Measurements from ENCODE around the gene SYPL1.

Gene SYPL1

DNA sequence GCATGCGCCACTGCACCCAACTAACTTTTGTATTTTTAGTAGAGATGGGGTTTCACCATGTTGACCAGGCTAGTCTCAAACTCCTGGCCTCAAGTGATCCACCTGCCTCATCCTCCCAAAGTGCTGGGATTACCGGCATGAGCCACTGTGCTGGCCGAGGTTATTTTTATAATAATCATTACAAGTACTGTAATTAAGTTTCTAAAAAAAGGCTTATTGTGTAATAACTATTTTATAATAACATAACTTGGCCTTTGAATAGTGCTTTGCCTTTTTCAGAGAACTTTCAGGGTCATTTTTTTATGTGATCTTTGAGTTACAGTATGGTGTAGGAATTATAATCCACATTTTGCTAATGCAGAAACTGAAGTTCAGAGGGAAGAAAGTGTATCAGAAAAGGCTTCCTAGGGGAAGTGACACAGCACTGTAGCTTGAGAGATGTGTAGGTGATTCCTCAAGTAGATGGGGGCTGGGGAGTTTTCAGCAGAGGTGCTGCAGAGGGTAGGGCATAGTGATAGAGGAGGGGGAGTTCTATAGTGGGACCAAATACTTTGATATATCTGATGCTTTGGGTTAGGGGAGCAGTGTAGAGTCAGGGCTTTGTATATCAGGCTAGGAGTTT lies 9.2 kb upstream of the SYPL1 start:
- no peak for DNase-seq

DNA sequence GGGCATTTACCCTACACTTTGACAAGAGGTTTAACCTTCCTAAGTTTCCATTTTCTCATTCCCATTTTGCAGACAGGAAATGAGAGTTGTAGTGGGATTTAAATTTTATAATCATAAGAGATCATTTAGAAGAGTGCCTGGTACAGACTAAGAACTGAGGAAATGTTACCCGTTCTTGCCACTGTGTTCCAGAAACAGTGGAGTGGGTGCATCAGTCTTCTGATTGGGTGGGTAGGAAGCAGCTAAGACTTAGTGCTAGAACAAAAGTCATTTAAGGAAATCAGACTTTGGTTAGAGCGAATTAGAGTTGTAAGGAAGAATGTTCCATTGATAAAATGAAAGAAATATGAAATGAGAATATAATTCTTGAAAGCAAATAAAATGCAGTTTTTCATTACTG lies 8.4 kb upstream of the SYPL1 start:
- no peak for DNase-seq

DNA sequence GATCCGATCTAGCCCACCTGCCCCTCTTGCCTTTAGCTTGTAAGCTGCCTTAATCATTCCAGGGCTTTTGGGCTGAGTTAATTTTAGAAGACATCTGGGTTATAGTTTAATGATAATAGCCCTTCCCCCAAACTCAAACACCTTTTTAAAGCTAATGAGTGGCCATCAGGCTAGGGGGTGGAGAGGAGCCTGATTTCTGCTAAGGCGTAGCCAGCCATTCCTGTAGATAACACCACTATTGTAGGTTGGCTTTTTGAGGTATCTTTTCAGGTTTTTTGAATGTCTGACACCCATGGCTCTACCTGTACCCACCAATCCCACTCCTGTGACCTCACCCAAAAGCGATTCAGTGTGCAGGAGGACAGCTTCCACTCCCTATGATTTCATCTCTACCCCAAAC lies 7.6 kb upstream of the SYPL1 start:
- DNase-seq, result no peak

DNA sequence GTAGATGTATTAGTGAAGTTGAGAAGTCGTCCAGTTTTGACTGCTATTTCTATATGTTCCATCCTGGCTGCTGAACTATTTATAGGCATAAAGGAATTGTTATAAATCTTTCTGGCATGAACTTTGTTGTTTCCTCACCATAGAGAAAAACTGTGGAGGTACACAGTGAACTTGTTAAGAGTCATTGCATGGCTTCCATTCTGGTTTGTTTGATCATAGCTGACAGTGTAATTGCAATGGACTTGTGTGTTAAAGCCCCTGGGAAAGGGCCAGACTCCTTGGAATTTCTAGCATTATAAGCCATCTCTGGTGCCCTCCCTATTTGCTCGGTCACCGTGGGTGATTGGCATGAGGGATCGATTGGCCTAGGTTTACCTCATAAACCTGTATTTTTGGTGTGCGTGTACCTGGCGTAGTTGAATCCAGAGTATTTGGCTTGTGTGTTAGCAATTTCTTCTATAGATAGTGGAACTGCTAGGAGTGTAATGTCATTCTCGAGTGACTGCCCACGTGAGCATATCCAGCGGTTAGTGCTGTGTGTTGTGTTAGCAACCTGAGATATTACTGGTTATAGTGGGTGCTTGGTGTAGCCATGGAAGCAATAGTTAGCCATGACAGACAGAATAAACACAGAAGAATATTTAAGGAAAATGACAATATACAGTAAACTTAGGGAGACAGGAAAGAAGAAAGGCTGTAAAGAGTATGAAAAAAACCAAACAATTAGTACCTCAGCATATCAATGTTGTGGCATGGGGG lies 5.9 kb upstream of the SYPL1 start:
- no peak for DNase-seq

DNA sequence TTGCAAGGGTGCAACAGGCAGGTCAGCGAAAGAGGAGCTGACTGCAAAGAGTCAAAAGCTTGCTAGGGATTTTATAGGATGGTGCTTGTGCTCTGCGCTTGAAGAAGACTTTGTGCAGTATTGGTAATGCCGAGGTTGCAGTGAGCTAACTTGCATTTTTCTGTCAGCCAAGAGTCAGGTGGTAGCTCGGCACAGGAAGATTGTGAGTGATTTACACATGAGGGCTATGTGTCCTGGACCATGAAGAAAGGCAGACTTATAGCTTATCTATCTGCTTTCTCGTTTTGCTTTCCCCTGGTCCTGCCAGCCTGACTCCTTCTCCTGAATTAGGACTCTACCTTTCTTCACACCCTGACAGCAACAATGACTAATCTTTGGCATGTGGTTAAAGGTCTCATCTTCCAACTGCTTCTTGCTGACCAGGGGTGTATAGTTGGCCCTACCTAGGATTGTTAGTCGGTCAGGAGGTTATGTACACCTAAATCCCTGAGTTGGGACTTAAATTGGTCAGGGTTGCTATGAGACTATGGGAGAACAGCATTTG lies 4.1 kb upstream of the SYPL1 start:
- DNase-seq, result no peak

DNA sequence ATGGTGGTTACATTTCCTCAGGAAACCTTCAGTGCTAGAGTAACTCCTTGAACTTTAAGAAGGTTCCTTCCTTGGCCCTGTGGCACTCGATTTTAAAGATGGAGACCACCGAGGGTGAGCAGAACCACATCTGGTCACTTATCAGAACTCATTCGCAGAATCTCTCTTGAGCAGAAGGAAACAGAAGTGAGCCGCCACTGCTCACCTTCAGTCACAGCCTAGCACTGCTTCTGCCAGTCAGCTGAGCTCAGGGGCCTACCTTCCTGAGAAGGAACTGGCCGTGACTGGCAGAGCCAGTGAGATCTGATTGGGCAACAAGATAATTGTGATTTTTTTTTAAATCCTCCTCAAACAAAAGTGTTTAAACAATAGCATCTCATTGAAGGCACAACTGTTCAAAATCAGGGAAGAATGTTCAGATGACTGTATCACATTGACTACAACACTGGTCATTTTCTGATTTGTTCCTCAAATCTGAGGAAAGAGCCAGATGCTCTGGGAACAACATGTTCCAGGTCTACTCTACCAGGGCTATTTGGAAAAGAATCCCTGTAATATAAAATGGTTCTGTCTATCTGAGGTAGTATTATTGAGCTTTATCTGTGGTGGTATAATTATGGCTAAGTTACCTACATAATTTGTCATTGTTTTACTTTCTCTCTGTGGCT lies 2.7 kb upstream of the SYPL1 start:
- no peak for DNase-seq

DNA sequence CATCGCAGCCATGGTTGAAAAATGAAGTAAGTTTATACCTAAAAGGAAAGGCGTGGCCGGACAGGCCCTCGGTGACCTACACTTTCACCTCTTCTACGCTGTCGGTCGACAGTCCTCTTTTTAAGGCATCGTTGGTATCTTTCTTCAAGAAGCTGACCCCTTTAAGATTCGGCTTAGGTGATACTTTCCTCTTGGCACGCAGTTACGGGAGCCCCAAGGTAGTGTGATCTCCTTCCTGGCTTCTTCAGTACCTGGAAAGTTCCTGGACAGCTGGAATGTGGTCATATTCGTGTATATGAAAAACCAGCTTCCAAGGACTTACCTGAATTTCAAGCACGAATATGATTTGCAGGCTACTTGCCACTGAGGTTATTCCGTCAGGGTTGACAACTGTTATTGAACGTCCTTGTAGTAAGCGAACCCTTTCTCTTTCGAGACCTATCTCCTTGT lies 885 bp upstream of the SYPL1 start:
- peak in 1 of 2 donors; percentile 29 for DNase-seq

DNA sequence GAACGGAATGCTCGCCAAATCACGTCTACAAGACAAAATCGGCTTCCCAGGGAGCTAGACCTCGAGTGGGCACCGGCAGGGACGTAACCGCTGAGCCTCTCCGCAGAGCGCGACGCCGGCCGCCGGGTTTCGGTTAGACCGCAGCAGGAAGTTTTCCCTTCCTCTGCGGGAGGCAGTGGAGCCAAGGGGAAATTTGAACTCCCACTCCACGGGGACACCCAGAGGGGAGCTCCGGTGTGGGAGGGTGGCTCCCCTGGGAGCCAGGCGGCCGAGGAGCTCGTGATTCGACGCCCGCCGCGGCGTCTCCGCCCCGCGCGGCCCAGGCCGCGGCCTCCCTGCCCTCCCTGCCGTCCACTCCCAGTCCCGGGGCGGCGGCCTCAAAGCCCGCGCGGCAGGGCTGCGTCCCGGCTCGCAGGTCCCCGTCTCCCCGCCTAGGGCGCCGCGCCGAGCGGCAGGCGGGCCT lies 426 bp downstream of the SYPL1 start:
- no peak for DNase-seq

DNA sequence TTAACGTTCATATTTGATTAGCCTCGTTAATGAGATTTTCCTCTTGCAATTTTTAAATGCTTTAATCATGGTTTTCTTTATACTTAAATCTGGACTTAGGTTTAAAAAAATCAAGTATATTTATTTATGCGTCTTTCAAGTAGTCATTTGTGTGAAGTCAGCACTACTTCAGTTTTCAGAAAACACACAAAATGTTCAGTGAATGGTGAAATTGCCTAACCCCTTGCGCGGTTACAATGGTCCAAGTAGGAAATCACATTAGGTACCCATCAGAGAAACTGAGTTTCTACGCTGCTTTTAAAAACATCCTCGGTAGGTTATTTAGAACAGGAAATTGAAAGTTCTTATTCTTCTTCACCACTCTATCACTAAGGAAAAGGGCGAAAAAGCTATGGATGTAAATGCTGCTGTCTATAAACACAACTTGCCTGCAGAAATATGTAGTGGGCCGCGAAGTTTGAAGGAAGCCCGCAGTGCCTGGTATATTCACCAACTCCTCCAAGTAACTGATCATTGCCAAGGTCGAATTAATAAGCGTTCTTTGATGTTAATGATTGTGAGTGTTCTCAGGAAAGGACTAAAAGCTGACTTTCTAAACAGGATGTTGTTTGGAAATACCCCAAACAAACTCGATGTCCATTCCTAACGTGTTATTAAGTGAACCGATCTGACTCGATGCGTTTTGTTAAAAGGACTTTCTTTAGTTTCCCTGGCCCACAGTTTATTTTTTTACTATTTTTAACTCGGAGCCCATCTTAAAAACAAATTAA lies 1.0 kb downstream of the SYPL1 start:
- peak; percentile 3 to 42 for DNase-seq

DNA sequence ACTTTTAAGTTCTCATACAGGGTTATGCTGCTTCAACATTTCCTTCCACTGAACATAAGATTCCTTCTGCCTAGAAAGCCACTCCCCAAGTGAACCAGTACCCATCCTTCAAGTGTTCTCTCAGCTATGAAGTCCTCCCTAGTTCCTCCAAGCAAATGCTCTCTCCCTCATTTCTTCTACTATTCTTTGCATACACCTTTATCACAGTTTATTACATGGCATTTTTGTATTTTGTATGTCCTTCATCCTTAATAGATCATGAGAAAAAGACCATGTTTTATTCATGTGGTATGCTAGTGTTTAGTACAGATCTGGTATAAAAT lies 1.9 kb downstream of the SYPL1 start:
- DNase-seq, result no peak

DNA sequence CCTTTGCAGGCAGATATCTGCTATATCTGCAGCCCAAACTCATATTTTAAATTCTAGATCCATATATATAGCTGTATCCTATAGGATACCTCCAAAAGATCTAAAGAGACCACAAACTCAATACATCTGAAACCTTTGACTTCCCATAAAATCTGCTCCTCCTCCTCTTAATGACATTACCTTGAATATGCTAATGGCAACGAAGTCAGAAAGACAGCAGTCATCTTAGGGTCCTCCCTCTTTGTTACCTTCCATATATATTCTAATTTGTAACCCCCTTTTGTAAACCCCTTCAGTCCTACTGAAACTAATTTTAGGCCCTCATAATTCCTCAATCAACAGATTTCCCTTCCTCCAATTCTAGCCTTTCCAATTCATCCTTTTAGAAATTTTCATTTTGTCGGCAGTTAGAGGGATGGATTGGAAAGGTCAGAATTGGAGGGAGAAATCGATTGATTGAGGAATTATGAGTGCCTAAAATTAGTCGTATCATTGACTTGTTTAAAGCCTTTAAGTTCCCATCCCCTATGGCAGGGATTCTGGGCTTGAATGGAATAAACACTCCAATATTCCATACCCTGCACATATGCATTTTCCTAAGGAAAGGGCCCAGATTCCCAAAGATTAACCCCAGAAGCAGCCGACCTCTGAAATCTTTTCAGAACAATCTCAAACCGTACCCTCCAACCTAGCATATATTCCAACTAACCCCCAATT lies 2.4 kb downstream of the SYPL1 start:
- DNase-seq, result no peak

DNA sequence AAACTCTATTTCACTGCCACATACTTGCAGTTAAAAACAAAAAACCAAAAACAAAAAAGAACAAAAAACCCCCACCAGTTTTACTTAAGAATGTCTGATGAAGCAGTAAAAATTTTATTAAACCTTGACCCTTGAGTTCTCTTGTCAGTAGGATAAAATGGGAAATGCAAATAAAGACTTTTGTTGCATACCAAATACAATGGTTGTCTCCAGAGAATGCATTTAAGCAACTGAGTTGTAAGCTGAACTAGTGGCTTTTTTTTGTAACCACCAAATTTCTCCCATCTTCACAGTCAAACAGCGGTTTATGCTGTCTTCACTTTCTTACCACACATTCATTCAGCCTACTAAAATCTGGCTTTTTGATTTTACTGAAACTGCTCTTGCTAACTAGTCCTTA lies 3.1 kb downstream of the SYPL1 start:
- no peak for DNase-seq

DNA sequence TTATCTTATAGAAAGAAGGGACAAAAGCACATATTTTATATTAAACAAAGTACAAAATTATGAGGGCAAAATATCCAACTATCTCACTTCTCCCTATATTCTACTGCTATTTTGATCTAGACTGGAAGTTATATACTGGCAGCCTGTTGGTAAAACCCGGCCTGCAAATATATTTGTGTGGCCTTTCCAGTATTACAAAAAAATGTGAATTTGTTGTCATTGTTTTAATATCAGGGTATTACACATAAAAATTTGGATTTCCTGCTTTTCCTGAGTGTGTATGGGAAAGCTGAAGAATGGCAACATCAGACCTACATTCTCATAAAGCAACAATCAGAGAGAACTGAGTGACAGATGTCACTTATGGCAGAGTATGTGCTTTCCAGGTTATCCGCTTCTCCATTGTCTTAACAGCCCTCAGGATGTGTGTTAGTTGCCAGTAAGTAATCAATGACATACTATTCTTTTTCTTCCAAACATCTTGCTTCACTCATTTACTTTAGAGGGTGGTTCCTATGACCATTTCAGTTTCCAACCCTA lies 7.3 kb downstream of the SYPL1 start:
- no peak for DNase-seq

DNA sequence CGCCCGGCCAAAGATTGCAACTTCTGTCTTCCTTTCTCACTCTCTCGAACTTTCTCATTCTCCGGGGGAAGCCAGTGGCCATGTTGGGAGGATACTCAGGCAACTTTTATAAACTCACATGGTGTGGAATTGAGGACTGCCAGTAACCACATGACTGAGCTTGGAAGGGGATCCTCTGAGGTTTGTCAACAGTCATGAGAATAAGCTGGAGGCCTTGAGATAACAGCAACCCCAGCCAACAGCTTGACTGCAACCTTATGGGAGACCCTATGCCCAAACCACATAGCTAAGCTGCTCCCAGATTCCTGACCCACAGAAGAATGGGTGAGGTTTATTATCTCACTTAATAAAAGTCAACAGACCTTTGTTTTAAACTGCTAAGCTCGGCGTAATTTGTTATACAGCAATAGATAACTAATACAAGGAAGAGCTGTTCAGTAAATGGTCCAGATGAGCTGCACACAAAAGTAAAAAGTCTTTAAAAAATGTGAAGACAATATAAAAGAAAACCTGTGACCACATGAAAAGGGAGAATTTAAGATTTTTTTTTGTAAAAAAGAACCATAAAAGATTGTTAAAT lies 9.6 kb downstream of the SYPL1 start:
- no peak for DNase-seq

DNA sequence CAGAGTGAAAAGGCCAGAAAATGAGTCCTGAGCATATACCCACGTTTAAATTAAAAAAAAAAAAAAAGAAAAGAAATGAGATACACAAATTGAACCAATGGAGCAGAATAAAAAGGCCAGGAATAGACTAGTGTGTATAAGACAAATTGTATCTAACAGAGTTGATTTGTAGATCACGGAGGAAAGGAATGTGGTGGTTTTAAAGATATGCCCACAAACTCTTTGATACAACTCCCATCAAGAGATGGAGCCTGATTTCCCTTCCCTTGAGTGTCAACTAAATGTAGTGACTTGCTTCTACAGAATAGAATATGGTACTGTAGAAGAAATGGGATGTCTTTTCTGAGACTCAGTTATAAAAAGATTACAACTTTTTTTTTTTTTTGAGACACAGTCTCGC lies 10.4 kb downstream of the SYPL1 start:
- no peak for DNase-seq

DNA sequence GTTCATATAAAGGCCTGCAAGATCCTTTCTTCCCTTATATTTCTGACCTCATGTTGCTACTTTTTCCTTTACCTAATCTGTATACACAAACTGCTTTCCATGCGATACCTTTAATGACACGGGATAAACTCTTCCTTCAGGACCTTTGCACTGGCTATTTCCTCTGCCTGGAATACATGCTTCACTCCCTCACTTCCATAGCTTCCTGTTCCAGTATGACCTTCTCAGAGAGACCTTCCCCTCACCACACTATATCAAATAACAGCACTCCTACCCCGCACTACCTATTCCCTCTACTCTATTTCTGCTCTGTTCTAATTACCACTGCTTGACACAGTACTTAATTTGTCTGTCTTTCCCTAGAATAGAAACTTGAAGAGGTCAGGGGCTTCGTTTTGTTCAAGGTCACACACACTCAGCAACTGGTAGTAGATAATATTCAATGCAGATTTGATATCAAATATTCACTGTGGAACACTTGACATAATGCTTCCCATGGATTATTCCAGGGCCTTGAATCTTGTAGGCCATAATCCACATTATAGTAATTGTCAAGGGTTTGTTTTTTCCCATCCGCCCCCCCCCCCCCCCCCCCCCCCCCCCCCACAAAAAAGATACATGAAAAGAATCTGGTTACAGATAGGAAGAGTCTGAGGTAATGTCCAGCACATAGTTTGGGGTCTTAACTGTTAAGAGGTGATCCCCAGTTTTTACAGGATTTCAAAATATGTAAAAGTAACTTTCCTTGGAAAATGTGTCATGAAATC lies 11.1 kb downstream of the SYPL1 start:
- no peak for DNase-seq

DNA sequence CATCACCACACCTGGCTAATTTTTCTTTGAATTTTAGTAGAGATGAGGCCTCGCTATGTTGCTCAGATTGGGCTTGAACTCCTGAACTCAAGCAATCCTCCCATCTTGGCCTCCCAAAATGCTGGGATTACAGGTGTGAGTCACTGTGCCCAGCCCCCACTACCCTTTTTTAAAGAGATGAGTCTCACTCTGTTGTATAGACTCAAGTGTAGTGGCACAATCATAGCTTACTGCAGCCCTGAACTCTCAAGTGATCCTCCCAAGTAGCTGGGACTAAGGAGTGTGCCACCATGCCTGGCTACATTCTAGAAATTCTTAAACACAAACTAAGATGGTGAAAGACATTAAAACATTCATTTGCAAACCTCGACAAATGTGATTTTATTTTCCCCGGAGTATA lies 12.6 kb downstream of the SYPL1 start:
- DNase-seq, result no peak

DNA sequence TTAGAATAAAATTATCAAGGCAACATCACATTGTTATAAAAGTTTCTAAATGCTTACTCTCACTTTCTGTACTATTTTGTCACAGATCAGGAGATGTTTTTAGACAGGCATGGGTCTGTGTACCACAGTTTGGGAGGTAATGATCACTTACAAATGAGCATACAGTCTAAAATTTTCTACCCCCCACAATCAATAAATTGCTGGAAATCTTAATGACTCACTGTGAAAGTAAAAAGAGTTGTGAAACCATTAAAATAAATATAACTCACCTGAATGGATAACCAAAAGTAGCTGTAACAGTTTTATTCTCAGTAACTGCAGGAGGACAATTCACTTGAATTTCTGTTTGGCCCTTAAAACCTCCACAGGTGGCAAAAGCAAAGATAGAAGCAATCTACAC lies 13.2 kb downstream of the SYPL1 start:
- DNase-seq, result no peak

DNA sequence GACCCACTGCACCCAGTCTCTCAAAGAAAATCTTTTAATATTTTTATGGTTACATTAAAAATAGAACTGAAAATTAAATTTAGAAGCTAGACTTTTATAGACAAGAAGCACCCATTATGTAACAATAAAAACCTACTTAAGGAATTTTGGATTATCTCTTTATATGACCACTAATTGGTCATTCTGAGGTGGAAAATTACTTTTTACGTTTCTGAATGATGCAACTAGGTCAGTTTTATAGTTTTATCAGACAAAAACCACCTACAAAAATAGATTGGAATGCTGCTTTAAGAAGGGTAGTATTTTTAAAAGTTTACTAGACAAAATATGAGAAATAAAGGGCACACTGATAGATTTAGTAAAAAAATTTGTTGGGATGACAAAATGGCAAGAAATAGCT lies 16.5 kb downstream of the SYPL1 start:
- DNase-seq, result no peak

DNA sequence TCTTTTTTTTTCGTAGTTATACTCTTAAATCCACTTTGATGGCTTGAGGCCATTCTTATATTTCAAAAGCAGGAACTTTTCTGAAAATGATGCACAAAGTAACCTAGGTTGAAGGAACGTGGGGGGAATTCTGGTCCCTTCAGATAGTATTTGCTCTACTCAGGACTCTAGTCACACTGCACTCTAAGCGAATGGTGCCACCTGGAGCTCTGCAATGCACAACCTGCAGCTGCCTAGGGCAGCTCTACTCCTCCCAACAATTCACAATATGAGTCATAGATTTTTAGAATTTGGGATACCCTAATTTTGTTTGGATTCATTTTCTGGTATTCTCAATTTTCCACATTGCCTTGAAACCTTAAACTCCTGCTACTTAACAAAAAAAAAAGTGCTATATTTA lies 17.3 kb downstream of the SYPL1 start:
- no peak for DNase-seq

DNA sequence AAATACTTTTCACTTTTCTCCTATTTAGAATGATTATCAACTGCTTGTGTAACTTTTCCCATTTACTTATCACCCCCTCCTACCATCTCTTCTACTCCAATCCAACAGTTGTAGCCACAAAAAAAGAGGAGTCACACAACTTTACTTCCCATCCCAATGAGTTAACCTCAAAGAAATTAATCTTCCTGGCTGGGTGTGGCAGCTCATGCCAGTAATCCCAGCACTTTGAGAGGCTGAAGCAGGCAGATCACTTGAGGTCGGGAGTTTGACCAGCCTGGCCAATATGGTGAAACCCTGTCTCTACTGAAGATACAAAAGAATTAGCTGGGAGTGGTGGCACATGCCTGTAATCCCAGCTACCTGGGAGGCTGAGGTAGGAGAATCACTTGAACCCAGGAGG lies 19.9 kb downstream of the SYPL1 start:
- DNase-seq, result no peak

Data from hippocampal formation (tissue), 2 donors.